Left renal pelvis (tissue), 4 donors: ENCODE results near the gene SYT13. TPM values are rescaled to one million over a fixed set of nuclear protein-coding genes. Genes with fewer than 3 reads are reported as not detected.

Source experiments
- DNase-seq, 4 donors: peaks; one replicate each; pipeline ENCODE4 v3.0.0-alpha.2; 2013; ENCODE audit warnings: low read depth in 4 of 4, low spot score in 3 of 4
- polyA plus RNA-seq, 4 donors: library from polyadenylated mRNA; unstranded; fragments of 120-200 nt; gene quantifications; one replicate each; pipeline ENCODE4 v1.2.1, GENCODE V29; 2013; ENCODE audit not compliant: insufficient read length in 4 of 4

Gene SYT13
- polyA plus RNA-seq, 4 donors: 5.4 to 13.8 (median 13.3) TPM

DNA sequence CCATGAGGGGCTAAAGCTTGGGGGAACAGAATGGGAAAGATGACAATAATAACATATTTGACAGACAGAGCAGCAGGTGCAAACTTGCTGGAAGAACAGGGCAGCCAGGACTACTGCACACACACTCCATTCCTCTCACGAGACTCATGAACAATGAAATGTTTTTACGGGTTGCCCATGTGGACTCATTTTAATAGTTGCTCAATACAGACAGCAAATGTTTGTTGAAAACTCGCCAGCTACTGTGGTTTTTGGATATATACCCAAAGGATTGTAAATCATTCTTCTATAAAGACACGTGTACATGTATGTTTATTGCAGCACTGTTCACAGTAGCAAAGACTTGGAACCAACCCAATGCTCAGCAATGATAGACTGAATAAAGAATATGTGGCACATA is 10.3 kb downstream of the SYT13 start:
- no peak for DNase-seq

GRCh38 chr11:45274206-45274605 is 11.9 kb downstream of the SYT13 start:
- no peak for DNase-seq

DNA sequence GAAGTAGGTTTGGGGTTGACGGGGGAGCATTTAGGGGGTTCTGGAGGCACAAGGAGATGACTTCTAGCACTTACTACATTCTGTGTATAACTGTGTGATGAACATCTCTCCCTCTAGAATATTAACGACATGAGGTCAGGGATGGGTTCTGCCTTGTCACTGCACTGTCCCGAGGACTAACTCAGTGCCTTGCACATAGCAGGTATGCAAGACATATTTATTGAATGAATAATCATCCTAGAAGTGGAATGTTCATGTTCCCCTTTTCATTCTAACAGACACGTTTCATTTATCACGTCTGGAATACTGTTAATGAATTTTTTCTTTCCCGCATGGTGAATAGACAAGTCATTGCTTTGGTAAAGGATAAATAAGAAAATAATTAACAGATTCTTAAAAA is 12.6 kb downstream of the SYT13 start:
- no peak for DNase-seq

- DNase-seq: no peak
Observed at GRCh38 chr11:45272701-45273100, 13.4 kb downstream of the SYT13 start.

DNA sequence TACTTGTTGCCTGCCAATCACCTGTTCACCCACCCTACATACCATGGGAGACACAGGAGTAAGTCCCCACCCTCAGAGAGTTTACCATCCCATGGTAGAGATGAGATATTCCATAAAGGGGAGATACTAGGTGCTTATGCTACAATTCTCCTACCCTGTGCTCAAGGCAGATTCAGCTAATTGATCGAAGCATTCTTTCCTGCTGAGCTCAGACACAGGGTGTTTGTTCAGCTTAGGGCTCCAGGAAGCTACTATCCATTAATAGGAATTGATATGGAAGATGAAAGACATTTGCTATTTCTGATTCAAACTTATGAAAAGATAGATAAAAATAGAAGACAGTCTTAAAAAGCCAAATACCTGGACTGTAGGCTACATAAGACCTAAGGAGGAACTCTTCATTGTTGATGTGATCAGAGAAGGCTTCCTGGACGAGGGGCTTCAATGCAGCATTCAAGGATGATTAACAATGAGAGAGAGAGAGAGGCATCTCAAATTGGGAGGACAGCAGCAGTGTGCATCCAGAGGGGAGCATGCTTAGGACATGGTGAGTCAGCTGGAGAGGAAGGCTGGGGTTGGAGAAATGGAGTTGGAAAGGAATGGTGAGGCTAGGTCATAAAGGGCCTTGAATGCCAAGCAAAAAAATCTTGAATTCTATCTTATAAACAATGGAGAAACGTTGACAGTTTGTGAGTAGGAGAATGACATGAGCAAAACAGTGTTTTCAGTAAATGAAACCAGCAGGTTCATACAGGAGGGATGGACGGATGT is 15.0 kb downstream of the SYT13 start:
- DNase-seq: no peak

GRCh38 chr11:45269678-45270077 is 16.5 kb downstream of the SYT13 start:
- DNase-seq: no peak

DNA sequence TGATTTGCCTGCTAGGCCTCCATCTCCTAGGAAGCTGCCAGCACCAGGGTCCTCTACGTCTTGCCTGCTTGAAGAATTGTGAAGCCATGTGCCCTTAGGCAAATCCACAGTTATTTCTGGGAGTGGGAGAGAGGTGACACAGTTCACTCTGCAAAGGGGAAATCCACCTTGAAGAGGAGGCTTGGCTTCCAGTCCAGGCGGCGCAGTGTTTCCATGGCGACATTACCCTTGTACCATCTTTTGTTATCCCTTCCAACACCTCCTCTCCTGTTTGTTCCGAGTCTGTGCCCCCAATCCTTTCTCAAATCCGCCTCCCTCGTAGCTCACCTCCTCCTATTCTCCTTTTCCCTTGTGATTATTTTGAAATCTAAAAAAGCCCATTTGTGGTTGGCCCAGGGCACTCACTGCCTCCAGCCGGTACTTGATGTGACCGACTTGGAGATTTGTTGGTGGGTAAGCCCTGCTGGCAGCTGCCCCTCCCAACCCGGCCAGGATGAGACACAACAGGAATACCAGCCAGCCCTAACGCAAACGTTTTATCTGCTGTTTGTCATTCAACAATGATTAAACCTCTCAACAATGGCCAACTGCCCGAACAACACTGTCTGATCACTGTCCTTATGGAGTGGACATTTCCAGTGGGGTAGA is 18.4 kb downstream of the SYT13 start:
- no peak for DNase-seq

DNA sequence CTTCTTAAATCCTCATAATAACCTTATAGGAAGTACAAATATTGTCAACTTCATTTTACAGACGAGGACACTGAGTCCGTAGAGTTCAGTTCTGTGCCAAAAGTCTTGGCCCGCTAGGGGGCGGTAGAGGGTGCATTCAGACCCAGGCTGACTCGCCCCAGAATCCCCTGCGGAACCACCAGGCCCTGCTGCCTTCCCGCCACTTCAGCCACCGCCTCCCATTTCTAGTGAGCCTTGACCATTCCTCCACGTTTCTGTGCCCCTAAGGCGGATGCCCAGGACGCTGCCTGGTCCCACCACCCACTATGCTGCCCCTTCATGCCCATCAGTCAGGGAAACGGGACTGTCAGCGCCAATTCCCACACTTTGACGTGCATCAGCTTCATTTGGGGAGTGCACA is 19.1 kb downstream of the SYT13 start:
- no peak for DNase-seq

GRCh38 chr11:45266676-45267020 is 19.5 kb downstream of the SYT13 start:
- no peak for DNase-seq

DNA sequence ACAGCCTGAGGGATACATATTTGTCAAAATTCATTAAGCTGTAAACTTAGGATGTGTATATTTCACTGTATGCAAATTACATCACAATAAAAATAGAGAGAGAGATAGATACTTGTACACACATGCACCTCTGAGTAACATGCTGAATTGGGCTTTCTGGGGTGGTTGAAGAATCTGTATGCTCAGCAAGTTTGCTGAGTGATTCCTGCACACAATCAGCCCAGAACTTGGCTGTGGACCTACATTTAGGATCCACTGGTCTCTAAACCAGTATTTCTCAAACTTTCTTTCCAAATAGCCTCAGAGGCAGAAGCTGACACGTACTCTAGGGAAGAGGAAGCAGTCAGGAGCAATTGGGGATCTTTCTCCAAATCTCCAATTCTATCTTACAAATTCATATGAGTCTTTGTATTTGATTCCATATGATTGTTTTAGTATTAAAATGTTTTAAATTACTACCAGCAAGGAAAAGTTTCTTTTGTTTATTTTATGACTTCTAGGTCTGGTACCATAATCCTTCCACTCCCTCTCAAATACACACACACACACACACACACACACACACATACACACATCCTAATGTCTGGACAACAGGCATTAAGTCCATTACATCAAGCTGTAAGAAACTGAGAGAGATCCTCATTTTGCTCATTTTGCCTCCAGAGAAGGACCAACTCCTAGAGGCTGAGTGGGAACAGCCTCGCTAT is 20.0 kb downstream of the SYT13 start:
- DNase-seq: no peak

DNA sequence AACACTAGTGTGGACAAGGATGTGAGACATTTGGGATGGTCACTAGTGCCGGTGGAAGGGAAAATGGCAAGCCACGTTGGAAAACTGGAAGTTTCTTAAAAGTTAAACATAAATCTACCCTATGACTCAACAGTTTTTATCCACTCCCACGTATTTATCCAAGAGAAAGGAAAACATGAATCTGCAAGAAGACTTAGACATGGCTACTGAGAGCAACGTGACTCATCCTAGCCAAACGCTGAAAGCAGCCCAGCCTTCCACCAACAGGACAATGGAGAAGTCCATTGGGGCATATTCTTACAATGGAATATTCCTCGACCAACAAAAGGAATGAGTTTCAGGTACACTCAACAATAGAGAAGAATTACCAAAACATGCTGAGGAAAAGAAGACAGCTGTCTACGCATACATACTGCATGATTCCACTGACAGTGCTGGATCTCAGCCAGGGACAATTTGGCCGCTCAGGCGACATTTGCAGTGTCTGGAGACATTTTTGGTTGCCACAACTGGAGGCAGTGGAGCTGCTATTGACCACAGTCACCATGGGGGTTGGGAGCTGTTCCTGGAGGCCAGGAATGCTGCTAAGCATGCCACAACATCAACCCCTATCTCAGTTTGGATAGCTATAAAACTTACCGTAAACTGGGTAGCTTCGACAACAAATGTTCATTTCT is 21.2 kb downstream of the SYT13 start:
- no peak for DNase-seq

DNA sequence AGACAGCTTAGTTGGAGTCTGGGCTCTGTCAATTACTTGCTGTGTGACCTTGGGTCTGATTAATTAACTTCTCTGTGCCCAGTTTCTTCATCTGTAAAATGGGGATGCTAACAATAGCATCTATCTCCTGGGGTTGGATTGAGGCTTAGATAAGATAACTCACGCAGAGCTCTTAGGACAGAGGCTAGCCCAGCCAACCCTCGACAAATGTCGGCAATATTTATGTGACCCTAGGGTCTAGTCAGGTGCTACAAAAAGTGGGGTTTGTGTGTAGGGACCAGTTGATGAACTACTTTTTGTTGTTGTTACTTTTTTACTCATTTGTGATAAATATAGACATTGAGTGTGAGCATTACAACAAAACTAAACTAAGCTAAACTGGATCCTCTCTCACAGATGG is 22.4 kb downstream of the SYT13 start:
- no peak for DNase-seq

- DNase-seq: no peak
Observed at GRCh38 chr11:45262900-45263299, 23.2 kb downstream of the SYT13 start.

GRCh38 chr11:45260071-45260470 is 26.1 kb downstream of the SYT13 start:
- no peak for DNase-seq

DNA sequence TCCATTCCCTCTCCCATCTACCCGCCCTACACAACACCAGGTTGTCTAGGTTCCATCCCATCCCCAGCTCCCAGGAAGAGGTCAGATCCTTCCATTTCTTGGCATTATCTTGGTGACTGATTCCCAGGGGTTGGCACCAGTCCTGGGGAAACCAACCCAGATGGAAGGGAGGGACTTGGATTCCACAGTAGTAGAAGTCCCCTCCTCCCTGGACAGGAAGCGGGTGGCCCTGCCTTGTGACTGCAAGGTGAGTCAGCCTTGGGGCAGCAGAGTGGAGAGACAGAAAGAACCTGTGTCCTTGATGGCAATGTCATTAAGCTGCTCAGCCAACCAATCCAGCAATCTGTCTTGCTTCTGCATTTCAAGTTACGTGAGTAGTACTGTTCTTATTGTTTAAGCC is 26.5 kb downstream of the SYT13 start:
- no peak for DNase-seq

DNA sequence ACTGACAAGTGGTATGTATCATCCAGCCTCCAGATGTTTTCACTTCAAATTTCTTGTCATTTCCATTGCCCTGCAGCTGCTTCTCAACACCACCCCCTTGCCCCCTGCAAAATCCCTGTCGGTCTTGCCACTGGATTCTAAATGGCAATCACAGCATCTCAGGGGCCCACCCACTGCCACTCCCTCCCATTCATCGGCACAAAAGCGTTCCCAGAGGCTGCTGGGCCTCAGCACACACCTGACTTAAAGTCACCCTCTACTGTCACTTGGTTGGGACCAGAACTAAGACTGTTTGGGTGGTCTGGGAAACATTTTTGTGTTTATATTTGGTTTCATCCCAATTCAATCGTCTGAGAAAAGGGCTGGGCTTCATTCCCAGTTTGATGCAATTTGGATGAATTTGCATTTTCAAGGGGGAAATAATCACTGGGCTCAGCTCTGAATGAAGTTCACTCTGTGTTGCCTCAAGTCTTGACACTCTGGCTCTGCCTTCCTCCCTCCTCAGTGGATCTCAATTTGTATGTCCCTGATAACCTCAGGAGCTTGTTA is 27.1 kb downstream of the SYT13 start:
- DNase-seq: no peak

- DNase-seq: no peak
Observed at GRCh38 chr11:45254070-45254469, 32.1 kb downstream of the SYT13 start.

DNA sequence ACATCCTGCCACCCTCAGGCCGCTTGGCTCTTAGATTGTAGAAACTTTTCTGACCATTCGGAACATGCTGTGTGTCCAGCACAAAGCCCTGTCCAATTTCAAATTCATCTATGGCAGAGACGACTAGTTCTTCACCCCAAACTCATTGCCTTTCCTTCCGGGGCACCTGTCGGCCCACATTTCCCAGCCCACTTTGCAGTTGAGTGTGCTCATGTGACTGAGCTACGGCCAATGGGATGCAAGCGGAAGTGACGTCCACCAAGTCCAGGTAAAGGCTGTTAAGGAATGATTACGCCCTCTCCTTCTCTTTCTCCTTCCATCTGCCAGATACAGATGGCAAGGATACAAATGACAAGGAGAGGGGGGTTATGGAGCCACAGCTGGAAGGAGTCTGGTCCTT is 32.5 kb downstream of the SYT13 start:
- no peak for DNase-seq

DNA sequence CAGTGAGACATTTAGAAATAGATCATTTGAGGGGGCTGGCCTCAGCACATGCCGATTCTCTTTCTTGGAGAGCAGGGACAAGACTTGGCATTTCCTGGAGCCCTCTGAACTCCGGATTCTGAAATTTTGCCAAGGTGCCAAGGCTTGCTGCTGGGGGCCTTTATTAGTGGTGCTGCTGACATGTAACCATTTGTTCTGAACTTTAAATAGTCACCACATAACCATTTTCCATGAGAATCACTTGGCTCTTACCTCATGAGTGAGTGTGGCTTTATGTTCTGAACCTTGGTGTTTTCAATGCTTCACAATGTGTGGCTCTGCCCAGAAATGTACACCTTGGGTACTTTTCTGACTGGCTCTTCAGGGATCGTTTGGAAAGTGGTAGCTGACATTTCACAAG is 33.3 kb downstream of the SYT13 start:
- no peak for DNase-seq

DNA sequence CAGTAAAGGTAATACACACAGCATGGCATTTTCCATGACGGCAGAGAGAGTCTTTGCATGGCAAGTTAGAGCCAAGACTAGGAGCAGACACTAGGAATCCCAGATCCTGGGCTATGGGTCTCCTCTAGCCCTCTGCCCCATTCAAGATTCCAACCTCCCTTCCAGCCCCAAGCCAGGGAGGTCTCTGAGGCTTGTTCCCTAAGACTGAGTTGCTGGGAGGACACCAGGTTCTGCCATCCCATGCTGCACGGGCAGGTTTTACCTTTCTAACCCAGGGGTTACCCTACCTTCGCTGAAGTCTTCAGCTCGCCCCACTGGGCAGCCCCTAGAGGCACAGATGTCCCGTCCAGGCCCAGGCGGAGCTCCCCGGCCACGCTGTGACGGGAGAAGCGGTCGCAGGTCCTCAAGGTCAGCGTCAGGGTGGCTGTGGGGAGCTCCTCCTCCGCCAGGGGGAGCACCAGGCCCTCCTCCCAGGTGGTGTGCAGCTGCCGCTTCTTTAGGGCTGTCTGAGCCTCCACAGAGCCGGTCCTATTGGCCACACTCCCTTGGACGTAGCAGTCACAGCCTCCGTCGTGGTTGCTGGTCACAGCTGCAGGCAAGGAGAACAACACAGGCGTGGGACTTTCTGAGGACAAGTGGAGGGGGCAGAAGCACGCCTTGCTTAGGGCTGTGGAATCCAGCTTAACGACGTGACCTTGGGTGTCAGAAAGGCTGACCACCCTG is 33.8 kb downstream of the SYT13 start:
- DNase-seq: no peak
